ENCODE results near the gene CLDN16. TPM values are rescaled to one million over a fixed set of nuclear protein-coding genes. Genes with fewer than 3 reads are reported as not detected.

CLDN16 gene
- total RNA-seq, 1 donor from 2014 or later: 0.10 TPM

GRCh38 chr3:190433626-190434025 lies 45.7 kb downstream of the CLDN16 start:
- no peak overlapping the region for H3K27ac Mint-ChIP-seq
- no peaks in the 10 kb centered on the region for H3K4me1 Mint-ChIP-seq (ENCODE audit: unreplicated experiment)
- no peak for TF ChIP-seq CTCF (conservative IDR thresholded peaks at IDR 0.05)
- peaks cover 3% of the 10 kb centered on the region for H3K27me3 Mint-ChIP-seq
- peaks cover 18% of the 10 kb centered on the region for H3K9me3 Mint-ChIP-seq
- no peak for DNase-seq (ENCODE audit: extremely low spot score, unreplicated experiment)
- no peaks in the 10 kb centered on the region for H3K36me3 Mint-ChIP-seq
- H3K4me3 Mint-ChIP-seq: no peak overlapping the region

- Mint-ChIP-seq H3K4me1 (ENCODE audit: unreplicated experiment) (no peaks in the 10 kb centered on the region), H3K9me3 (peaks cover 18% of the 10 kb centered on the region), H3K36me3 (no peaks in the 10 kb centered on the region), H3K4me3 (no peak overlapping the region), H3K27me3 (peaks cover 3% of the 10 kb centered on the region), H3K27ac (peak overlapping the region; percentile 59)
- no peak for TF ChIP-seq CTCF (conservative IDR thresholded peaks at IDR 0.05)
- no peak for DNase-seq (ENCODE audit: extremely low spot score, unreplicated experiment)
Observed at GRCh38 chr3:190435618-190436017, 47.7 kb downstream of the CLDN16 start.

- no peak for TF ChIP-seq CTCF (conservative IDR thresholded peaks at IDR 0.05)
- peaks cover 18% of the 10 kb centered on the region for H3K9me3 Mint-ChIP-seq
- H3K27ac Mint-ChIP-seq: no peak overlapping the region
- H3K36me3 Mint-ChIP-seq: no peaks in the 10 kb centered on the region
- H3K4me3 Mint-ChIP-seq: no peak overlapping the region
- no peaks in the 10 kb centered on the region for H3K4me1 Mint-ChIP-seq (ENCODE audit: unreplicated experiment)
- H3K27me3 Mint-ChIP-seq: peaks cover 3% of the 10 kb centered on the region
- DNase-seq (ENCODE audit: extremely low spot score, unreplicated experiment): no peak
Observed at GRCh38 chr3:190436331-190436730, 48.4 kb downstream of the CLDN16 start.

GRCh38 chr3:190442240-190442639 lies 54.3 kb downstream of the CLDN16 start:
- Mint-ChIP-seq H3K4me3 (no peak overlapping the region), H3K9me3 (no peaks in the 10 kb centered on the region), H3K4me1 (ENCODE audit: unreplicated experiment) (peaks cover 11% of the 10 kb centered on the region), H3K27me3 (peaks cover 3% of the 10 kb centered on the region), H3K36me3 (no peaks in the 10 kb centered on the region), H3K27ac (no peak overlapping the region)
- no peak for TF ChIP-seq CTCF (conservative IDR thresholded peaks at IDR 0.05)
- DNase-seq (ENCODE audit: extremely low spot score, unreplicated experiment): no peak

- TF ChIP-seq CTCF (conservative IDR thresholded peaks at IDR 0.05): peak; percentile 58
- Mint-ChIP-seq H3K27me3 (peaks cover 3% of the 10 kb centered on the region), H3K9me3 (no peaks in the 10 kb centered on the region), H3K4me1 (ENCODE audit: unreplicated experiment) (peaks cover 11% of the 10 kb centered on the region), H3K27ac (no peak overlapping the region), H3K36me3 (no peaks in the 10 kb centered on the region), H3K4me3 (no peak overlapping the region)
- DNase-seq (ENCODE audit: extremely low spot score, unreplicated experiment): no peak
Observed at GRCh38 chr3:190443257-190443656, 55.3 kb downstream of the CLDN16 start.

GRCh38 chr3:190444006-190444405 lies 56.0 kb downstream of the CLDN16 start:
- Mint-ChIP-seq H3K27ac (no peak overlapping the region), H3K36me3 (no peaks in the 10 kb centered on the region), H3K4me3 (no peak overlapping the region), H3K27me3 (peaks cover 3% of the 10 kb centered on the region), H3K9me3 (no peaks in the 10 kb centered on the region), H3K4me1 (ENCODE audit: unreplicated experiment) (peaks cover 11% of the 10 kb centered on the region)
- DNase-seq (ENCODE audit: extremely low spot score, unreplicated experiment): no peak
- TF ChIP-seq CTCF (conservative IDR thresholded peaks at IDR 0.05): no peak
